GM19025 (cell line): ENCODE measurements around the gene CCDC71L.

Experiments used
- ATAC-seq: cut with Tn5 transposase; IDR thresholded peaks from one replicate; pipeline ENCODE4 v1.9.1; 2021; ENCODE audit warnings: mild to moderate bottlenecking, low read depth, moderate library complexity; ENCODE audit not compliant: unreplicated experiment

The CCDC71L gene

GRCh38 chr7:106659166-106659962 is 1.6 kb downstream of the CCDC71L start:
- no peak for ATAC-seq

GRCh38 chr7:106658316-106659165 is 2.4 kb downstream of the CCDC71L start:
- ATAC-seq = no peak

- no peak for ATAC-seq
These were observed 3.6 kb downstream of the CCDC71L start for GRCh38 chr7:106657085-106657991.

GRCh38 chr7:106655703-106656498 is 5.1 kb downstream of the CCDC71L start:
- ATAC-seq = no peak

GRCh38 chr7:106653488-106653887 is 7.5 kb downstream of the CCDC71L start:
- ATAC-seq = no peak

GRCh38 chr7:106652909-106653308 is 8.0 kb downstream of the CCDC71L start:
- ATAC-seq = no peak

- no peak for ATAC-seq
These were observed 8.9 kb downstream of the CCDC71L start for GRCh38 chr7:106652092-106652491.

- ATAC-seq = no peak
These were observed 14.7 kb downstream of the CCDC71L start for GRCh38 chr7:106646256-106646655.

GRCh38 chr7:106644999-106645398 is 16.0 kb downstream of the CCDC71L start:
- ATAC-seq = no peak

GRCh38 chr7:106643216-106644000 is 17.6 kb downstream of the CCDC71L start:
- ATAC-seq = no peak

GRCh38 chr7:106641416-106641815 is 19.5 kb downstream of the CCDC71L start:
- no peak for ATAC-seq

- no peak for ATAC-seq
These were observed 20.4 kb downstream of the CCDC71L start for GRCh38 chr7:106640368-106641141.

- ATAC-seq = no peak
These were observed 21.3 kb downstream of the CCDC71L start for GRCh38 chr7:106639476-106640334.

GRCh38 chr7:106635411-106635810 is 25.5 kb downstream of the CCDC71L start:
- no peak for ATAC-seq

- no peak for ATAC-seq
These were observed 26.0 kb downstream of the CCDC71L start for GRCh38 chr7:106634958-106635357.

- ATAC-seq = no peak
These were observed 30.3 kb downstream of the CCDC71L start for GRCh38 chr7:106630648-106631047.

- no peak for ATAC-seq
These were observed 31.4 kb downstream of the CCDC71L start for GRCh38 chr7:106629516-106629915.
